MM.1S (cell line): Measurements from ENCODE around the gene CHCHD3.

Experiments
- EZH2 ChIP-seq: fragments of 300-600 bp; sonication (generic); optimal IDR thresholded peaks from 2 replicates; pipeline ENCODE3; 2017; ENCODE audit warnings: low read depth, mild to moderate bottlenecking, antibody characterized with exemption, low read length, mixed read lengths
- EZH2phosphoT487 ChIP-seq: fragments of 300-600 bp; sonication (generic); IDR thresholded peaks from 2 replicates; pipeline ENCODE4 v1.6.1; 2018; ENCODE audit warnings: antibody characterized with exemption, low read length
- TF ChIP-seq, protein P1 (sequence below): fragments of 300-600 bp; sonication (generic); IDR thresholded peaks from 2 replicates; pipeline ENCODE4 v1.5.1; 2016; ENCODE audit warnings: antibody characterized with exemption, low read length, mixed read lengths

DNA sequence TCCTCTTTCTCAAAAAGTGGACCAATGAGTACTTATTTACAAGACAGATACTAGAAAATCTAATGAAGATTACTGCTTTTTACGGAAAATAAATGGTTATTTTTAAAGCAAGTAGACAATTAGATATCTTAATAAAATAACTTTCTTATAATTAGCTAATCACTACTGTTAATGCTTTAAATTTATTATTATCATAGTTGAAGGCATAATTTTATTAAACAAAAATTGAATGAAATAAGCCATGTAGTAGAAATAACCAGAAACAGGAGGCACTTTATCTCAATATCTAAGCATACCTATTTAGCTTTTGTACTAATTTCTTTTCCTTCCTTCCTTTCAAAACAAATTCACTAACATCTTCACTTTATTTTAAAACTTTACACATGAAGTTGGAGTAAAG lies 134.9 kb downstream of the CHCHD3 start:
- TF ChIP-seq, protein P1, sequence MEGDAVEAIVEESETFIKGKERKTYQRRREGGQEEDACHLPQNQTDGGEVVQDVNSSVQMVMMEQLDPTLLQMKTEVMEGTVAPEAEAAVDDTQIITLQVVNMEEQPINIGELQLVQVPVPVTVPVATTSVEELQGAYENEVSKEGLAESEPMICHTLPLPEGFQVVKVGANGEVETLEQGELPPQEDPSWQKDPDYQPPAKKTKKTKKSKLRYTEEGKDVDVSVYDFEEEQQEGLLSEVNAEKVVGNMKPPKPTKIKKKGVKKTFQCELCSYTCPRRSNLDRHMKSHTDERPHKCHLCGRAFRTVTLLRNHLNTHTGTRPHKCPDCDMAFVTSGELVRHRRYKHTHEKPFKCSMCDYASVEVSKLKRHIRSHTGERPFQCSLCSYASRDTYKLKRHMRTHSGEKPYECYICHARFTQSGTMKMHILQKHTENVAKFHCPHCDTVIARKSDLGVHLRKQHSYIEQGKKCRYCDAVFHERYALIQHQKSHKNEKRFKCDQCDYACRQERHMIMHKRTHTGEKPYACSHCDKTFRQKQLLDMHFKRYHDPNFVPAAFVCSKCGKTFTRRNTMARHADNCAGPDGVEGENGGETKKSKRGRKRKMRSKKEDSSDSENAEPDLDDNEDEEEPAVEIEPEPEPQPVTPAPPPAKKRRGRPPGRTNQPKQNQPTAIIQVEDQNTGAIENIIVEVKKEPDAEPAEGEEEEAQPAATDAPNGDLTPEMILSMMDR: no peak
- TF ChIP-seq EZH2 (no peak), EZH2phosphoT487 (no peak)
